Measurements from ENCODE around the gene CCDC85A.

CCDC85A gene

GRCh38 chr2:56376699-56377665 is 193.2 kb downstream of the CCDC85A start:
- DNase-seq: no peak

DNA sequence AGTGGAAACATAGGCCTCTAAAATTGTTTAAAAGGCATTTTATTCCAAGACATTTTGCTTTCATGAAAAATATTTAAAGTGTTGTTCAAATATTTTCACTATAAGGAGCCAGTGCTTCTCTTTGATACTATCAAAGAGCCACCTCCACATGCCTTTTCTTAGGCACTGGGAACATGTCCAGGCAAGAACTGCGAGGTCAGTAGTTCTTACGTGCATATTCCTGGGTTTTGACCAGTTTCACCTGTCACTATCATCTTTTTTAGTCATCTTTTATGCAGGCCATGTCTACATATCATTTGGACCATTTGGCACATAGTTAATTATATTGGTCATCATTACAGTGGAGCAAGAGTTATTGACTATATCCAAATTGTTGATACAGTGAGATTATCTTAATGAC is 195.3 kb downstream of the CCDC85A start:
- DNase-seq: no peak

GRCh38 chr2:56380861-56381260 is 197.1 kb downstream of the CCDC85A start:
- DNase-seq: no peak

DNA sequence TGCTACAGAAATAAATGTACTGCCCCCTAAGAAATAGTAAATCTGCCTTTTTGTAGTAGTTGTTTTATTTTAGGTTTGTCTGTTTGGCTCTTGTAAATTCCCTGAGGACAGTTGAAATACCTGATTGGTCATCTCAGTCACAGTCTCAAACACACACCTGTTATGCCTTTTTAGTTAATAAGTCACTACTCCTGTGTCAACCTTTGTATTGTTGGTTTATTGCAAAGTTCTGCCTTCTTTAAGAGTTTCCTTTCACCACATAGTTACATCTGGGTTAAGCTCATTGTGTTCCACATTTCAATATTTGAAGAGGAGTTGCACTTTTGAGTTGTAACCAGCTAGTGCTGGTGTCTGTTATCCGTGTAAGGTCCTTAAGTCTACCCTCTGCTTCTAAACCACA is 198.7 kb downstream of the CCDC85A start:
- no peak for DNase-seq

- DNase-seq: no peak
These were observed 202.9 kb downstream of the CCDC85A start for GRCh38 chr2:56386657-56387056.

DNA sequence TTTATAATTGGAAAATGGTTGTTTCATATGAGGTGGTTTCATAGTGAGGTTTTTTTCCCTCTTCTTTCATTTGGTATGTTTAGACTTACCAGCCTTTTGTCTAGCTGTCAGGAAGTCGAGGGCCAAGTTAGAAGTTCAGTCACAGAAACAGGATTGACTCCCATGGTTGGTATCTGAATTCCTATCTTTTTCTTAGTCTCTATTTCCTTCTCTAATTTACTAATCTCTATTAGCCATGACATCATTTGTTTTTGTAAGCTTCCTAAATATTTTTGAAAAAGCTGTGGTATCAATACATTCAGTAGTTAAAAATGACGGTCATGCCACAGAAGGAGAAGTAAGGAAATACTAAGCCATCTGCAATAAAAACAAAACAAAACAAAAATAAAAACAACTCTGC is 206.9 kb downstream of the CCDC85A start:
- DNase-seq: no peak

DNA sequence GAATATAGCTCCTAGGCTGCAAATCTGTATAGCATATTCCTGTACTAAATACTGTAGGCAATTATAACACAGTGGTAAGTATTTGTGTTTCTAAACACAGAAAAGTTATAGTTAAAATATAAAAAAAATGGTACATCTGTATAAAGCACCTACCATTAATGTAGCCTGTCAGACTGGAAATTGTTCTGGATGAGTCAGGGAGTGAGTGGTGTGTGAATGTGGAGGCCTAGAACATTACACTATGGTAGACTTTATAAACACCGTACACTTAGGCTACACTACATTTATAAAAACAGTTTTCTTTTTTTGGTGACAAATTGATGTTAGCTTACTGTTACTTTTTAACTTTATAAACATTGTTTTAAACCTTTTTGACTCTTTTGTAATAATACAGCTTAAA is 226.3 kb downstream of the CCDC85A start:
- no peak for DNase-seq

DNA sequence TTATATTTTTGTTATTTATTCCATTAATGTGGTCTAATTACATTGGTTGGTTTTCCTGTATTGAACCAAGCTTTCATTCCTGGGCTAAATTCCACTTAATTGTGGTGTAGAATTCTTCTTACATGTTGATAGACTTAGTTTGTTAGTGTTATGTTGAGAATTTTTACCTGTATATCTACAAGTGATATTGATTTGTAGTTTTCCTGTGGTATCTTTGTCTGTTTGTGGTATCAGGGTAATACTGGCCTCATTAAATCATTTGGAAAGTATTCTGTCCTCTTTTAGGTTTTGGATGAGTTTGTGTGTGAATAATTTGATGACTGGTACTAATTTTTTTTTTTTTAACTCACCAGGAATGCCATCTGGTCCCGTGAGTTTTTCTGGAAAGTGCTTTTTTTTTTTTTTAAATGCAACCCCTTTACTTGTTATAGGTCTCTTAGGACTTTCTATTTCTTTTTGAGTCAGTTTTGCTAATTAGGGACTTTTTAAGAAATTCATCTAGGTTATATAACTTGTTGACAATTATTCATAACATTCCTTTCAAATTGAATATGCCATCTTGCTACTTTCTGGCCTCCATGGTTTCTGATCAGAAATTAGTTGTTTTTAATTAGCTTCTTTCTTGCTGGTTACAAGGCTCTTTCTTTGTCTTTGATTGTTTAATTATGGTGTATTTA is 232.8 kb downstream of the CCDC85A start:
- no peak for DNase-seq

Data from T1000 (cell line).